Ishikawa (cell line): ENCODE measurements around the gene HRNR.

ENCODE experiments used
- CEBPB ChIP-seq: IDR thresholded peaks from 2 replicates; pipeline ENCODE4 v1.6.1; 2012
- CREB1 ChIP-seq: IDR thresholded peaks from 2 replicates; pipeline ENCODE4 v1.6.1; 2012; ENCODE audit warnings: low read depth
- EGR1 ChIP-seq: IDR thresholded peaks from 2 replicates; pipeline ENCODE4 v1.6.1; 2012
- EP300 ChIP-seq: IDR thresholded peaks from 2 replicates; pipeline ENCODE4 v1.6.1; 2012; ENCODE audit warnings: borderline replicate concordance
- FOXM1 ChIP-seq: IDR thresholded peaks from 2 replicates; pipeline ENCODE4 v1.6.1; 2012; ENCODE audit warnings: low read depth, borderline replicate concordance
- MAX ChIP-seq: IDR thresholded peaks from 2 replicates; pipeline ENCODE4 v1.6.1; 2012
- NFIC ChIP-seq: IDR thresholded peaks from 2 replicates; pipeline ENCODE4 v1.6.1; 2012
- RAD21 ChIP-seq: IDR thresholded peaks from 2 replicates; pipeline ENCODE4 v1.6.1; 2012; ENCODE audit warnings: low read depth
- REST ChIP-seq: IDR thresholded peaks from 2 replicates; pipeline ENCODE4 v1.6.1; 2012; ENCODE audit warnings: low read depth, mild to moderate bottlenecking
- TAF1 ChIP-seq: IDR thresholded peaks from 2 replicates; pipeline ENCODE4 v1.6.1; 2012; ENCODE audit warnings: low read depth, mild to moderate bottlenecking
- TCF12 ChIP-seq: IDR thresholded peaks from 2 replicates; pipeline ENCODE4 v1.6.1; 2012; ENCODE audit warnings: low read depth
- TEAD4 ChIP-seq: IDR thresholded peaks from 2 replicates; pipeline ENCODE4 v1.6.1; 2012
- USF1 ChIP-seq: IDR thresholded peaks from 2 replicates; pipeline ENCODE4 v1.6.1; 2012
- YY1 ChIP-seq: IDR thresholded peaks from 2 replicates; pipeline ENCODE4 v1.6.1; 2012; ENCODE audit warnings: low read depth
- ZBTB7A ChIP-seq: IDR thresholded peaks from 2 replicates; pipeline ENCODE4 v1.6.1; 2012; ENCODE audit warnings: low read depth

HRNR gene

GRCh38 chr1:152191711-152192110 lies 32.3 kb downstream of the HRNR start:
- TF ChIP-seq REST (no peak), EP300 (no peak), EGR1 (no peak), ZBTB7A (no peak), CREB1 (no peak), TCF12 (no peak), USF1 (no peak), RAD21 (no peak), CEBPB (no peak), YY1 (no peak), FOXM1 (no peak), TAF1 (no peak), NFIC (no peak), MAX (no peak), TEAD4 (no peak)

GRCh38 chr1:152191260-152191659 lies 32.7 kb downstream of the HRNR start:
- TF ChIP-seq TEAD4 (no peak), CREB1 (no peak), ZBTB7A (no peak), EGR1 (no peak), RAD21 (no peak), TAF1 (no peak), TCF12 (no peak), USF1 (no peak), YY1 (no peak), FOXM1 (no peak)

GRCh38 chr1:152190589-152190988 lies 33.4 kb downstream of the HRNR start:
- no peak for TF ChIP-seq REST

GRCh38 chr1:152189657-152190442 lies 34.1 kb downstream of the HRNR start:
- TF ChIP-seq USF1: no peak
- peak; percentile 80 for TF ChIP-seq RAD21

GRCh38 chr1:152188673-152189591 lies 35.1 kb downstream of the HRNR start:
- TF ChIP-seq RAD21: peak; percentile 38; the same call in 1 of the 2 replicates
- TF ChIP-seq TCF12: no peak
